CD8-positive, alpha-beta memory T cell (primary cell): ENCODE results near the gene WRNIP1. TPM values are rescaled to one million over a fixed set of nuclear protein-coding genes. Genes with fewer than 3 reads are reported as not detected.

Source experiments
- CTCF ChIA-PET: fragments of 350-600 bp; sonication (Branson Sonifier 250); formaldehyde crosslinking; loops from one replicate; lab custom pipeline; 2021; ENCODE audit warnings: antibody characterized with exemption; lab: Charles Lee
- POLR2A ChIA-PET: fragments of 350-600 bp; sonication (Branson Sonifier 250); formaldehyde crosslinking; loops from one replicate; lab custom pipeline; 2021; ENCODE audit warnings: antibody characterized with exemption; lab: Charles Lee
- DNase-seq, 5 donors: peaks; one replicate each; pipeline versions ENCODE4 v3.0.0 to v3.0.0-alpha.2; 2020 to 2022; ENCODE audit warnings: mixed read lengths in 1 of 5
- H3K27ac ChIP-seq: one replicate; pipeline ENCODE4 v1.7.0; 2013; ENCODE audit warnings: low read depth, mild to moderate bottlenecking, low read length, moderate library complexity
- H3K27me3 ChIP-seq: 2 replicates; pipeline ENCODE4 v1.7.0; 2013; ENCODE audit warnings: low read length, mild to moderate bottlenecking; ENCODE audit not compliant: insufficient read depth, poor library complexity, severe bottlenecking
- H3K36me3 ChIP-seq: 2 replicates; pipeline ENCODE4 v1.7.0; 2013; ENCODE audit warnings: mild to moderate bottlenecking, low read length, moderate library complexity; ENCODE audit not compliant: insufficient read depth
- H3K4me1 ChIP-seq: 2 replicates; pipeline ENCODE4 v1.7.0; 2013; ENCODE audit warnings: mild to moderate bottlenecking, low read length, moderate library complexity; ENCODE audit not compliant: insufficient read depth
- H3K4me3 ChIP-seq: 2 replicates; pipeline ENCODE4 v1.7.0; 2013; ENCODE audit warnings: mild to moderate bottlenecking, low read length
- H3K9me3 ChIP-seq: 2 replicates; pipeline ENCODE4 v1.7.0; 2013; ENCODE audit warnings: mild to moderate bottlenecking, low read length
- H3K27ac Mint-ChIP-seq, 8 donors: one replicate each; pipeline ENCODE4 v1.8.0; 2020 to 2021; ENCODE audit warnings: mixed read lengths in 8 of 8, mild to moderate bottlenecking in 6 of 8, inconsistent platforms in 3 of 8, moderate library complexity in 3 of 8
- H3K27me3 Mint-ChIP-seq, 2 donors: one replicate each; pipeline ENCODE4 v1.8.0; 2020 to 2021; ENCODE audit warnings: mixed read lengths in 2 of 2, mild to moderate bottlenecking in 1 of 2, moderate library complexity in 1 of 2
- H3K36me3 Mint-ChIP-seq, 3 donors: one replicate each; pipeline ENCODE4 v1.8.0; 2020 to 2021; ENCODE audit warnings: mixed read lengths in 3 of 3, inconsistent platforms in 1 of 3, mild to moderate bottlenecking in 1 of 3
- H3K4me1 Mint-ChIP-seq, 3 donors: one replicate each; pipeline ENCODE4 v1.8.0; 2020 to 2021; ENCODE audit warnings: mixed read lengths in 3 of 3, inconsistent platforms in 1 of 3, mild to moderate bottlenecking in 1 of 3
- H3K4me3 Mint-ChIP-seq, 7 donors: one replicate each; pipeline ENCODE4 v1.8.0; 2020 to 2021; ENCODE audit warnings: mixed read lengths in 7 of 7, mild to moderate bottlenecking in 6 of 7, moderate library complexity in 4 of 7, inconsistent platforms in 2 of 7
- H3K9me3 Mint-ChIP-seq, 5 donors: one replicate each; pipeline ENCODE4 v1.8.0; 2020 to 2022; ENCODE audit warnings: mixed read lengths in 5 of 5, mild to moderate bottlenecking in 3 of 5, moderate library complexity in 2 of 5, inconsistent platforms in 1 of 5
- polyA plus RNA-seq: library from polyadenylated mRNA; unstranded; fragments of 300-500 nt; fragmentation: Illumina TruSeq; gene quantifications from one replicate; pipeline ENCODE4 v1.2.3, GENCODE V29; 2021
- total RNA-seq, 2 experiments: library from RNA; stranded (reverse); gene quantifications; one replicate each; pipeline ENCODE4 v1.2.3, GENCODE V29; 2021

WRNIP1 gene
- total and polyA plus RNA-seq, 3 experiments from 2014 or later = 55.8 to 58.7 (median 58.5) TPM

DNA sequence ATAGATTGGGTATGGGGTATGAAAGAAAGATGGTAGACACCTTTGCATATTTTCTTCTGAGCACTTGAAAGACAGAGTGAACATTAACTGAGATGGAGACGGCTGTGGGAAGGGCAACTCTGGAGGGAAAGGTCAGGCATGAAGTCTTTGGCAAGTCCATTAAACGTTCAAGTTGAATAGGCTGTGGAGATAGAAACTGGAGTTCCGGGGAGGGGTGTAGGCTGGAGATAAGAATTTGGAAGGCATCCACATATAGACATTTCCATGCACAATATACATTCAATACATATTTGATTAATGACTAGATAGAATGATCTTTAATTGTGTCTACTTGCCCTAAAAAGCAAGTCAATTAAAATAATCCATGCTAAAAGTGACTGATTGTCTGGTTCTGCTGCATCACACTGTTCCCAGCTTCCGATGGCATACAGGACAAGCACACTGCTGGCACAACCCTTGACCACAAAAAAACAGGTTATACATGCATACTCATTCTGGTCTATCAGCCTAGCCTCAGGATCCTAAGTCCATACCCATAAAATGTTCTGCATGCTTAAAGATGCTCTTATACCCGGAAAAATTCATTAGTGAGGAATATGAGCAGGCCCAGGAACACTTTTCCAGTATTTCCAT, 12.6 kb upstream of the WRNIP1 start:
- no peaks in the 10 kb centered on the region for H3K9me3 Mint-ChIP-seq
- Histone ChIP-seq H3K27me3 (peaks cover under 1% of the 10 kb centered on the region), H3K27ac (no peak overlapping the region), H3K36me3 (no peaks in the 10 kb centered on the region), H3K9me3 (no peaks in the 10 kb centered on the region), H3K4me3 (no peak overlapping the region), H3K4me1 (no peaks in the 10 kb centered on the region)
- no peak overlapping the region for H3K4me3 Mint-ChIP-seq
- peaks cover 13 to 48% of the 10 kb centered on the region in 2 donors for H3K27me3 Mint-ChIP-seq
- no peak overlapping the region for H3K27ac Mint-ChIP-seq
- no peak for DNase-seq
- CTCF ChIA-PET = interaction anchor here (1.1 to 1.7 kb wide), 2 partner anchors 13 to 14 kb away, joined by 4 read pairs; no protein-coding TSS in a partner anchor
- H3K4me1 Mint-ChIP-seq = peaks cover 5 to 8% (median 8%) of the 10 kb centered on the region in 3 donors
- no peaks in the 10 kb centered on the region for H3K36me3 Mint-ChIP-seq
- POLR2A ChIA-PET = no interaction called here

DNA sequence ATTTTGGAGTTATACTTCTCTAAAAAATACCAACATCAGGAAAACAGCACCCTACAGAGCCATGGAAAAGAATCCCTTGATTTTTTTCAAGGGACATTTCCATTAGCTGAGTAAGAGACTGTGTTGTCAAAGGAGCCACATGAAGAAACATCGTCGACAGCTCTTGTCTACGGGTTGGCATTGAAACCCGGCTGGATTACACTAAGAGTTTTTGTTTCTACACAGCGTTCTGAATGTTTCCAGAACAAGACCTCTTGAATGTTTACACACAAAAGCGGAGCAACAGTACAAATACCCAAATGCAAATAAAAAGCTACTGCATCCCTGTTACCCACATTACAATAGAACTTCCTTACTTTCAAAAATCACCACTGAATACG, 12.1 kb upstream of the WRNIP1 start:
- Mint-ChIP-seq H3K36me3 (no peaks in the 10 kb centered on the region), H3K27me3 (peaks cover 13 to 51% of the 10 kb centered on the region in 2 donors), H3K4me3 (no peak overlapping the region), H3K9me3 (no peaks in the 10 kb centered on the region), H3K27ac (no peak overlapping the region), H3K4me1 (peaks cover 5 to 8% (median 8%) of the 10 kb centered on the region in 3 donors)
- DNase-seq = no peak
- Histone ChIP-seq H3K4me1 (no peaks in the 10 kb centered on the region), H3K27me3 (peaks cover 4% of the 10 kb centered on the region), H3K36me3 (no peaks in the 10 kb centered on the region), H3K27ac (no peak overlapping the region), H3K9me3 (no peaks in the 10 kb centered on the region), H3K4me3 (no peak overlapping the region)
- CTCF ChIA-PET = interaction anchor here (1.1 to 1.7 kb wide), 2 partner anchors 13 to 15 kb away, joined by 4 read pairs; no protein-coding TSS in a partner anchor
- POLR2A ChIA-PET = no interaction called here

- POLR2A ChIA-PET = no interaction called here
- Histone ChIP-seq H3K4me1 (no peaks in the 10 kb centered on the region), H3K4me3 (no peak overlapping the region), H3K9me3 (no peaks in the 10 kb centered on the region), H3K27me3 (peaks cover 4% of the 10 kb centered on the region), H3K27ac (no peak overlapping the region), H3K36me3 (no peaks in the 10 kb centered on the region)
- Mint-ChIP-seq H3K9me3 (no peaks in the 10 kb centered on the region), H3K27ac (no peak overlapping the region), H3K36me3 (no peaks in the 10 kb centered on the region), H3K27me3 (peaks cover 13 to 51% of the 10 kb centered on the region in 2 donors), H3K4me3 (no peak overlapping the region), H3K4me1 (peaks cover 5 to 8% (median 8%) of the 10 kb centered on the region in 3 donors)
- CTCF ChIA-PET = interaction anchor here (1.1 to 1.7 kb wide), 2 partner anchors 14 to 15 kb away, joined by 4 read pairs; no protein-coding TSS in a partner anchor
- DNase-seq = no peak
These were observed 11.4 kb upstream of the WRNIP1 start for GRCh38 chr6:2753743-2754142.

- H3K27ac Mint-ChIP-seq = no peak overlapping the region
- ChIA-PET CTCF (interaction anchor here (0.7 to 1.7 kb wide), 2 partner anchors 10 to 15 kb away, joined by 3 to 4 read pairs; no protein-coding TSS in a partner anchor), POLR2A (no interaction called here)
- Histone ChIP-seq H3K36me3 (no peaks in the 10 kb centered on the region), H3K27me3 (peaks cover 4% of the 10 kb centered on the region), H3K27ac (no peak overlapping the region), H3K4me1 (no peaks in the 10 kb centered on the region), H3K9me3 (no peaks in the 10 kb centered on the region), H3K4me3 (no peak overlapping the region)
- H3K4me3 Mint-ChIP-seq = no peak overlapping the region
- peaks cover 5 to 8% (median 8%) of the 10 kb centered on the region in 3 donors for H3K4me1 Mint-ChIP-seq
- H3K36me3 Mint-ChIP-seq = no peaks in the 10 kb centered on the region
- H3K9me3 Mint-ChIP-seq = no peaks in the 10 kb centered on the region
- no peak for DNase-seq
- H3K27me3 Mint-ChIP-seq = peaks cover 14 to 51% of the 10 kb centered on the region in 2 donors
These were observed 10.8 kb upstream of the WRNIP1 start for GRCh38 chr6:2754393-2754792.

DNA sequence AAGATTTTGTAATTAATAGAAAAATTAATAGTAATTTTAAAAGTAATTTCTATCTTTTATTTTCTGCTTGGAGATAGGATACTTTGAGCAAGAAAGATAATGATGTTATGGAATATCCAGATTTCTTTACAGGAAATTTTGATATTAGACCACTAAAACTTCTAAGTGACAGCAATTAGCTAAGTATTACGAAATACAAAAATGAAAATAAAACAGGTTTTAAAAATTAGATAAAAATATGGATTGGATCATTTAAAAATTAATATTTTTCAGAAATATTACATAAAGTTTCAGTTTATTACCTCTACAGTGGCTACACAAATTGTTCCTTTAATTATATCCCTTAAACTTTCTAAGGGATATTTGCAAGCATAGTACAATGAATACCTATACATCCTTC, 10.3 kb upstream of the WRNIP1 start:
- Histone ChIP-seq H3K36me3 (no peaks in the 10 kb centered on the region), H3K4me1 (no peaks in the 10 kb centered on the region), H3K9me3 (no peaks in the 10 kb centered on the region), H3K27me3 (peaks cover 4% of the 10 kb centered on the region), H3K4me3 (no peak overlapping the region), H3K27ac (no peak overlapping the region)
- DNase-seq = no peak
- Mint-ChIP-seq H3K4me3 (no peak overlapping the region), H3K36me3 (no peaks in the 10 kb centered on the region), H3K27ac (no peak overlapping the region), H3K9me3 (no peaks in the 10 kb centered on the region), H3K27me3 (peaks cover 14 to 51% of the 10 kb centered on the region in 2 donors), H3K4me1 (peaks cover 2 to 6% (median 5%) of the 10 kb centered on the region in 3 donors)
- POLR2A ChIA-PET = no interaction called here
- CTCF ChIA-PET = interaction anchor here (0.7 kb wide), 1 partner anchor 9 kb away, joined by 3 read pairs; no protein-coding TSS in a partner anchor

GRCh38 chr6:2755456-2755855, 9.7 kb upstream of the WRNIP1 start:
- ChIA-PET POLR2A (no interaction called here), CTCF (interaction anchor here (0.6 kb wide), 1 partner anchor 326 kb away, joined by 5 read pairs; no protein-coding TSS in a partner anchor)
- H3K4me1 ChIP-seq = no peaks in the 10 kb centered on the region
- no peak overlapping the region for H3K27ac ChIP-seq
- H3K4me1 Mint-ChIP-seq = peaks cover under 1 to 3% (median 2%) of the 10 kb centered on the region in 3 donors
- peaks cover 4% of the 10 kb centered on the region for H3K27me3 ChIP-seq
- H3K9me3 Mint-ChIP-seq = no peaks in the 10 kb centered on the region
- no peak for DNase-seq
- no peaks in the 10 kb centered on the region for H3K36me3 Mint-ChIP-seq
- H3K4me3 ChIP-seq = no peak overlapping the region
- no peak overlapping the region for H3K27ac Mint-ChIP-seq
- peaks cover 14 to 49% of the 10 kb centered on the region in 2 donors for H3K27me3 Mint-ChIP-seq
- no peaks in the 10 kb centered on the region for H3K36me3 ChIP-seq
- peak overlapping the region in 1 of 7 donors; percentile 14 for H3K4me3 Mint-ChIP-seq
- no peaks in the 10 kb centered on the region for H3K9me3 ChIP-seq

GRCh38 chr6:2756241-2756640, 9.0 kb upstream of the WRNIP1 start:
- CTCF ChIA-PET = interaction anchor here (0.6 kb wide), 1 partner anchor 326 kb away, joined by 5 read pairs; no protein-coding TSS in a partner anchor
- no peak for DNase-seq
- Histone ChIP-seq H3K4me3 (no peak overlapping the region), H3K36me3 (no peaks in the 10 kb centered on the region), H3K27ac (no peak overlapping the region), H3K27me3 (peaks cover 4% of the 10 kb centered on the region), H3K4me1 (no peaks in the 10 kb centered on the region), H3K9me3 (no peaks in the 10 kb centered on the region)
- no peak overlapping the region for H3K4me3 Mint-ChIP-seq
- no peaks in the 10 kb centered on the region for H3K36me3 Mint-ChIP-seq
- POLR2A ChIA-PET = no interaction called here
- H3K9me3 Mint-ChIP-seq = no peaks in the 10 kb centered on the region
- H3K27me3 Mint-ChIP-seq = peaks cover 14 to 42% of the 10 kb centered on the region in 2 donors
- H3K27ac Mint-ChIP-seq = no peak overlapping the region
- peaks cover 8 to 11% (median 9%) of the 10 kb centered on the region in 3 donors for H3K4me1 Mint-ChIP-seq

DNA sequence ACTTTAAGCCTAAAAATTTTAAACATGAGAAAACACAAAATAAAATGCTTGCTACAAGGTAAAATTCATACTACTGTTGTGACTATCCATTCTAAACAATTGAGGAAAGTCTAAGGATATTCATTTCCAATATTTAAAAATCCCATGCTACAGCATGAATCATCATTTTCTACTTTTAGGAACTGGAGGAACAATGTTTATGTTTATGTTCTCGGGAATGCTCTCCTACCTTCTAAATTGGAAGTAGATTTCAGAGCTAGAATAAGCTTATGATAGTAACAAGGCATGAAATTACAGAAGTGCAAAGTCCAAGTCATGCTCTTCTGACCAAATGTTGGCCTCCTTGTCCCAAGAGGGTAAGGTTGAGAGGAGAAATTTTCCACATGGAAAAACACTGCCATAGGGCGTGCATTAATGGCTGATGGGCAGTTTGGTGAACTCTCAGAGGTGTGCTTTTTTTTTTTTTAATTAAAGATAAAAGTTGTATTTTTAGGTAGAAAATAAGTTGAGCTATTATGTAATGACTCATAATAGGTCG, 8.4 kb upstream of the WRNIP1 start:
- ChIA-PET POLR2A (no interaction called here), CTCF (interaction anchor here (0.9 kb wide), 1 partner anchor 13 kb away, joined by 3 read pairs; no protein-coding TSS in a partner anchor)
- Mint-ChIP-seq H3K27me3 (peaks cover 14 to 41% of the 10 kb centered on the region in 2 donors), H3K27ac (no peak overlapping the region), H3K4me3 (no peak overlapping the region), H3K36me3 (no peaks in the 10 kb centered on the region), H3K9me3 (no peaks in the 10 kb centered on the region), H3K4me1 (peaks cover 10 to 13% (median 10%) of the 10 kb centered on the region in 3 donors)
- no peak overlapping the region for H3K4me3 ChIP-seq
- no peak for DNase-seq
- no peak overlapping the region for H3K27ac ChIP-seq
- no peaks in the 10 kb centered on the region for H3K4me1 ChIP-seq
- H3K36me3 ChIP-seq = no peaks in the 10 kb centered on the region
- H3K9me3 ChIP-seq = no peaks in the 10 kb centered on the region
- peaks cover 4% of the 10 kb centered on the region for H3K27me3 ChIP-seq
